Sigmoid colon (tissue), 7 donors: ENCODE results near the gene JAZF1. TPM values are rescaled to one million over a fixed set of nuclear protein-coding genes. Genes with fewer than 3 reads are reported as not detected.

Source experiments
- DNase-seq: peaks from one replicate; pipeline ENCODE4 v3.0.0-alpha.2; 2019
- H3K27ac ChIP-seq, 4 donors: fragments of 200-600 bp; sonication (generic); one replicate each; pipeline ENCODE4 v1.5.1; 2016 to 2019; ENCODE audit warnings: mild to moderate bottlenecking in 1 of 4
- H3K27me3 ChIP-seq, 3 donors: fragments of 200-600 bp; sonication (generic); one replicate each; pipeline ENCODE4 v1.5.1; 2019; ENCODE audit warnings: mild to moderate bottlenecking in 1 of 3
- H3K36me3 ChIP-seq, 4 donors: fragments of 200-600 bp; sonication (generic); one replicate each; pipeline ENCODE4 v1.5.1; 2016 to 2019
- H3K4me1 ChIP-seq, 4 donors: fragments of 200-600 bp; sonication (generic); one replicate each; pipeline ENCODE4 v1.5.1; 2017 to 2019
- H3K4me3 ChIP-seq, 4 donors: fragments of 200-600 bp; sonication (generic); one replicate each; pipeline ENCODE4 v1.5.1; 2017 to 2019; ENCODE audit warnings: mild to moderate bottlenecking in 2 of 4, moderate library complexity in 1 of 4
- H3K9me3 ChIP-seq, 4 donors: fragments of 200-600 bp in 3 of 4; sonication (generic) in 3 of 4; one replicate each; pipeline versions ENCODE4 v1.5.1 to v1.6.1; 2013 to 2019
- EP300 ChIP-seq, 4 donors: sonication (generic); formaldehyde crosslinking; IDR thresholded peaks; one replicate each; pipeline ENCODE4 v1.6.1; 2017; ENCODE audit warnings: antibody characterized with exemption in 4 of 4
- POLR2A ChIP-seq, 2 donors: fragments of 450-650 bp; IDR thresholded peaks; one replicate each; pipeline ENCODE4 v1.6.1; 2016; ENCODE audit warnings: antibody characterized with exemption in 2 of 2, mild to moderate bottlenecking in 2 of 2, moderate library complexity in 2 of 2
- POLR2AphosphoS5 ChIP-seq, 4 donors: sonication (generic); formaldehyde crosslinking; IDR thresholded peaks; one replicate each; pipeline ENCODE4 v1.6.1; 2017; ENCODE audit warnings: antibody characterized with exemption in 4 of 4
- WGBS, 2 donors: extraction: QIAGEN DNeasy Blood & Tissue Kit; methylation state at CpG; one replicate each; pipeline ENCODE4 v1.1.7; 2013; 5-methylcytosine and 5-hydroxymethylcytosine counted together
- intact Hi-C: fragments of 100-400 bp; cut with DNase I; formaldehyde crosslinking; loops from one replicate; pipeline ENCODE4 v1.15.1; 2023
- polyA plus RNA-seq, 3 donors: library from polyadenylated mRNA; stranded (reverse); fragments of 200-250 nt; gene quantifications; one replicate each; pipeline ENCODE4 v1.2.3, GENCODE V29; 2013
- total RNA-seq, 4 donors: library from RNA; depleted of rRNA; stranded (reverse); fragments of >200 nt; gene quantifications; one replicate each; pipeline ENCODE4 v1.1.0, GENCODE V29; 2016
- TF ChIP-seq, protein P1 (sequence below), 4 experiments: fragments of 450-650 bp in 3 of 4; fragments of 200-600 bp in 1 of 4; IDR thresholded peaks; one replicate each; pipeline ENCODE4 v1.5.1; 2016 to 2019; ENCODE audit warnings: antibody characterized with exemption in 4 of 4, mild to moderate bottlenecking in 3 of 4, moderate library complexity in 2 of 4
- donor health status: healthy with polysubstance abuse.
- donor health status: Bipolar disorder and iron deficiency.
- donor health status: healthy.

Gene JAZF1
- total and polyA plus RNA-seq, 7 donors = 4.2 to 59.6 (median 46.4) TPM

DNA sequence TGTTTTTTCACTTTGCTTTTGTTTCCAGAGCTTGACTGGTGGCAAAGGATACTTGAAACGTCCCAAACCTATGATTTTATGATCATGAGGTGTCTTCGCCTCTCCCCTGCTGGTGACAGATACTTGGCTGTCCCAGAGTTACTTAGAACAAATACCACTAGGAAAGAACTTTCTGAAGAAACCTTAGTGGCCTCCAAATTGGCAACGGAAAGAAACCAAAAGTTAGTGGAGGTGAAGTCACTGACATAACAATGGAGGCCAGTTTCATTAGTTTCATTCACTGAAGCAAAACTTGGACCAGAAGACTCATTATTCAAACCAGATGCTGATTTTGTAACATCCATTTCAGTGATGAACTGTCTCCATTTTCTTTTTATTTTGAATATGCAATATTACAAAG, 68.6 kb downstream of the JAZF1 start:
- TF ChIP-seq EP300 (IDR thresholded peaks at IDR 0.05) (no peak), POLR2AphosphoS5 (IDR thresholded peaks at IDR 0.05) (no peak), POLR2A (IDR thresholded peaks at IDR 0.05) (no peak)
- TF ChIP-seq, protein P1, sequence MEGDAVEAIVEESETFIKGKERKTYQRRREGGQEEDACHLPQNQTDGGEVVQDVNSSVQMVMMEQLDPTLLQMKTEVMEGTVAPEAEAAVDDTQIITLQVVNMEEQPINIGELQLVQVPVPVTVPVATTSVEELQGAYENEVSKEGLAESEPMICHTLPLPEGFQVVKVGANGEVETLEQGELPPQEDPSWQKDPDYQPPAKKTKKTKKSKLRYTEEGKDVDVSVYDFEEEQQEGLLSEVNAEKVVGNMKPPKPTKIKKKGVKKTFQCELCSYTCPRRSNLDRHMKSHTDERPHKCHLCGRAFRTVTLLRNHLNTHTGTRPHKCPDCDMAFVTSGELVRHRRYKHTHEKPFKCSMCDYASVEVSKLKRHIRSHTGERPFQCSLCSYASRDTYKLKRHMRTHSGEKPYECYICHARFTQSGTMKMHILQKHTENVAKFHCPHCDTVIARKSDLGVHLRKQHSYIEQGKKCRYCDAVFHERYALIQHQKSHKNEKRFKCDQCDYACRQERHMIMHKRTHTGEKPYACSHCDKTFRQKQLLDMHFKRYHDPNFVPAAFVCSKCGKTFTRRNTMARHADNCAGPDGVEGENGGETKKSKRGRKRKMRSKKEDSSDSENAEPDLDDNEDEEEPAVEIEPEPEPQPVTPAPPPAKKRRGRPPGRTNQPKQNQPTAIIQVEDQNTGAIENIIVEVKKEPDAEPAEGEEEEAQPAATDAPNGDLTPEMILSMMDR (IDR thresholded peaks at IDR 0.05) = no peak
- Histone ChIP-seq H3K9me3 (no peaks in the 10 kb centered on the region), H3K36me3 (no peaks in the 10 kb centered on the region), H3K27me3 (no peaks in the 10 kb centered on the region), H3K4me1 (peaks cover 0 to 72% (median 51%) of the 10 kb centered on the region in 4 donors), H3K27ac (peak overlapping the region in 3 of 4 donors; percentile 18 to 53 (median 41)), H3K4me3 (no peak overlapping the region)
- 89 to 92% methylated on average over 3 of the region's 3 CpGs for WGBS, 2 donors
- intact Hi-C loops = no loop called here
- no peak for DNase-seq

DNA sequence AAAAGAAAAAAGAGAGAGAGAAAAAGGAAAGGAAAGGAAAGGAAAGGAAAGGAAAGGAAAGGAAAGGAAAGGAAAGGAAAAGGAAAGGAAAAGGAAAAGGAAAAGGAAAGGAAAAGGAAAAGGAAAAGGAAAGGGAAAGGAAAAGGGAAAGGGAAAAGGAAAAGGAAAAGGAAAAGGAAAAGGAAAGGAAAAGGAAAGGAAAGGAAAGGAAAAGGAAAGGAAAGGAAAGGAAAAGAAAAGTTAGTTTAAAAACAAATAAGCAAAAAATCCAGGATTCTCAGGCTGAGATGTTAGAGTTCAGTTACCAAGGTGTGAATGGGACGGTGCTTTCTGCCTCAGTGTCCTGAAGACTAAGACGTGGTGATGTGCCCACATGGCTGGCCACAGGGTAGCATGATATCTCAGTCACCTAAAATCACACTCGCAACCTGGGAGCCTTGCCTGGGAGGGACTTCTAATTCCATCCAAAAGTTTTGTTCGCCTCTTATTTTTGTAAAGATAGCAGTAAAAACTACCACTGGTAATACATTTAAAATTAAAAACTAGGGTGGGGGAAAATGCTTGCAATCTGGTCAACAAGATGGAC, 70.1 kb downstream of the JAZF1 start:
- Histone ChIP-seq H3K4me1 (peaks cover 0 to 78% (median 54%) of the 10 kb centered on the region in 4 donors), H3K4me3 (no peak overlapping the region)
- WGBS, 2 donors = 90 to 92% methylated on average over 4 of the region's 4 CpGs

DNA sequence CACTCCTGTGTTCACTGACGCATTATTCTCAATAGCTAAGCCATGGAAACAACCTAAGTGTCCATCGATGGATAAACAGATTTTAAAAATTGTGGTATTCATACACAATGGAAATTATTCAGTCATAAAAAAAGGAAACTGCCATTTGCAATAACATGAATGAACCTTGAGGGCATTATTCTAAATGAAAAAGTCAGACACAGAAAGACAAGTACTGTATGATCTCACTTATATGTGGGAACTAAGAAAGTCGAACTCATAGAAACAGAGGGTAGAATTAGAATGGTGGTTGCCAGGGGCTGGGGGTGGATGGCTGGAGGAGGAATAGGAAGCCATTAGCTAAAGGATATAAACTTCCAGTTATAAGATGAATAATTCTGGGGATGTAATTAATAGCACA, 71.8 kb downstream of the JAZF1 start:
- Histone ChIP-seq H3K27ac (peak overlapping the region; percentile 5 to 79 (median 72)), H3K4me1 (peaks cover 0 to 78% (median 61%) of the 10 kb centered on the region in 4 donors), H3K27me3 (no peaks in the 10 kb centered on the region), H3K36me3 (no peaks in the 10 kb centered on the region), H3K4me3 (no peak overlapping the region), H3K9me3 (no peaks in the 10 kb centered on the region)
- DNase-seq = no peak
- WGBS, 2 donors = 94% methylated on average over 3 of the region's 3 CpGs
- TF ChIP-seq POLR2A (IDR thresholded peaks at IDR 0.05) (no peak), EP300 (IDR thresholded peaks at IDR 0.05) (no peak), POLR2AphosphoS5 (IDR thresholded peaks at IDR 0.05) (no peak)
- TF ChIP-seq, protein P1 (IDR thresholded peaks at IDR 0.05) = no peak
- intact Hi-C loops = loop anchor here (5.0 kb wide), 1 partner anchor 69 kb away; no protein-coding TSS in a partner anchor

More for the DNA sequence above, 70.1 kb downstream of the JAZF1 start:
- H3K27ac ChIP-seq = no peak overlapping the region
- TF ChIP-seq, protein P1 (IDR thresholded peaks at IDR 0.05) = no peak
- TF ChIP-seq POLR2AphosphoS5 (IDR thresholded peaks at IDR 0.05) = no peak
- no peak for TF ChIP-seq POLR2A (IDR thresholded peaks at IDR 0.05)
- no peak for TF ChIP-seq EP300 (IDR thresholded peaks at IDR 0.05)
- intact Hi-C loops = no loop called here
- DNase-seq = no peak
- no peaks in the 10 kb centered on the region for H3K9me3 ChIP-seq
- H3K27me3 ChIP-seq = no peaks in the 10 kb centered on the region
- H3K36me3 ChIP-seq = no peaks in the 10 kb centered on the region

DNA sequence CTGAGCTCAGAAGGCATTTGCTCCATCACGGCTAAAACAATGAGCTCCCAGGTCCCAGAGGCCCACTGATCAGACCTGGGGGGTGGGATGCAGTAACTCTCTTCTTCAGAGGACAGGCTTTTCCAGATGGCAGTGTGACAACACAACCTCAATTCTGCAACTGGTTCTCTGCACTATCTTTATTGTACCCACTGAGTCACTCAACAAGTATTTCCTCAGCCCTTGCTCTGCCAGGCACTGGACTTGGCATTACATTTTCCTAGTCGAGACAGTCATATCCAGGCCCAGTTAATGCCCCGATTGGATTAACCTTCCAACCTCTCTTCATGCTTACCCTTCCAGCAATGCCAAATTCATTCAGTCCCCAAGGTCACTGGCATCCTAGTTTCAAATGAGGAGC, 72.6 kb downstream of the JAZF1 start:
- Histone ChIP-seq H3K9me3 (no peaks in the 10 kb centered on the region), H3K27ac (peak overlapping the region; percentile 5 to 79 (median 72)), H3K4me1 (peaks cover 0 to 78% (median 65%) of the 10 kb centered on the region in 4 donors), H3K4me3 (no peak overlapping the region), H3K36me3 (no peaks in the 10 kb centered on the region), H3K27me3 (no peaks in the 10 kb centered on the region)
- TF ChIP-seq POLR2AphosphoS5 (IDR thresholded peaks at IDR 0.05) (no peak), POLR2A (IDR thresholded peaks at IDR 0.05) (no peak)
- TF ChIP-seq, protein P1 (IDR thresholded peaks at IDR 0.05) = no peak
- no peak for DNase-seq
- intact Hi-C loops = loop anchor here (5.0 kb wide), 1 partner anchor 69 kb away; no protein-coding TSS in a partner anchor
- 78 to 90% methylated on average over 3 of the region's 3 CpGs for WGBS, 2 donors
